DLD1 (cell line): ENCODE data around the gene GINS2.

Experiments used
- in situ Hi-C: cut with HindIII; loops from 2 replicates; pipeline ENCODE4 v1.10.0; 2017; ENCODE audit warnings: low sequenced_read_pairs

The GINS2 gene

DNA sequence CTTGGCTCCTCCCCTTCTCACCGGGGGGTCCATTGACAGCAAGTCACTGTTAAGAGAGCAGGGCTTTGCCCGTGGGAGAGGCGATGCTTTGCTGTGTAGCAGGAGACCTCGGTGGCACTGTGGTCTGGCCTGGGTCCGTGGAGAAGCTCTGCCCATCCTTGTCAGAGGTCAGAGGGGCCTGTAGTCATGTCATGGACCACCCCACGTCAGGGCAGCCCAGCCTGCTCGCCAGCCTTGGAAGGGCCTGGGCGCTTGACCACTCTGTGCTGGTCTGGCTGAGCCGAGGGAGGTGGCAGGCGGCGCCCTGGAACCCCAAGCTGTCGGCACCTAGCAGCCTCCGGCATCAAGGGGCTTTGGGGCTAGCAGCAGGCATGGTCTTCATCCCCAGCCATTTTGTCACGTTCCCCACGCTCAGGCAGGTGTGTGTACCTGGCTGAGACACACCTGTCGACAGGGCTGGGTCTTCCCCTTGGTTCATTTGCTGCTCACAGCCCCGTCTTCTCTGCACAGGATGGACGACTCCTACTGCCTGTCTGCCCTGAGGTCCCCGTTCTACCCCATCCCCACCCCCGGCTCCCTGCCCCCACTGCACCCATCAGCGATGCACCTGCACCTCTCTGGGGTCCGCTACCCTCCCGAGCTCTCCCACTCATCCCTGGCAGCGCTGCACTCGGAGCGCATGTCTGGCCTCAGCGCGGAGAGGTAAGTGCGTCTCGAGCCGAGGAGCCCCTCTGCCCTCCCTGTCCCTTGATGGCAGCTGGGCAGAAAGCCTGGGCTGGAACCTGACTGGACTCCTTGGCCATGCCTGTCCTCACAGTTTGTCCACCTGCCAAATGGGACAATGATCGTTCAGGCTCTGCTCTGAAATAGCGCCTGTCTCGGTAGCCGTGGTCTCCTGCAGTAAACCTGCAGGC, 33.3 kb downstream of the GINS2 start:
- in situ Hi-C loops: no loop called here

DNA sequence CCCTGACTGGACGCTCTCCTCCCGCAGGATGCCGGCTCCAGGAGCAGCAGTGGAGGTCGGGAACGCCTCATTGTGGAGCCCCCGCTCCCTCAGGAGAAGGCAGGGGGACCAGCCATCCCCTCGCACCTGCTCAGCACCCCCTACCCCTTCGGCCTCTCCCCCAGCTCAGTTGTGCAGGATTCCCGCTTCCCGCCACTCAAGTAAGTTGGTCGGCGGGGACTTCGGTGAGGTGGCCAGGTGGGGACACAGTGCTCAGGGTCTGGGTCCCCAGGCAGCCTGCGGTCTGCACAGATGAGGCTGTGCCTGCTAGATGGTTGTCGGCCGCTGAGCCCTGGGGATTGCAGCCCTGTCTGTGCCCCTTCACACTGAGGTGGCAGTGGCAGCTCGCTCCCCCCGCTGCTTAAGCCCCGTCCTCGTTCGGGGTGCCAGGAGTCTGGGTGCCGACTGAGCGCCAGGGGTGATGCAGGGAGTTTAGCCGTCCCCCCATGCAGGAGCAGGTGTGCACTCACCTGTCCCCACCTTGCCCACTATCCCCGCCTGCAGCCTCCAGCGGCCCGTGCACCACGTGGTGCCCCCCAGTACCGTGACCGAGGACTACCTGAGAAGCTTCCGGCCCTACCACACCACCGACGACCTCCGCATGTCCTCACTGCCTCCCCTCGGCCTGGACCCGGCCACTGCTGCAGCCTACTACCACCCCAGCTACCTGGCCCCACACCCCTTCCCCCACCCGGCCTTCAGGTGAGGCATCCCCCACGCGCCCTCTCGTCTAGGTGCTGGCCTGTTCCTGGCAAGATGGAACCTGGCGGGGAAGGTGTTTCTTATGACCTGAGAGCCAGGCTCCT, 34.3 kb downstream of the GINS2 start:
- in situ Hi-C loops: no loop called here

DNA sequence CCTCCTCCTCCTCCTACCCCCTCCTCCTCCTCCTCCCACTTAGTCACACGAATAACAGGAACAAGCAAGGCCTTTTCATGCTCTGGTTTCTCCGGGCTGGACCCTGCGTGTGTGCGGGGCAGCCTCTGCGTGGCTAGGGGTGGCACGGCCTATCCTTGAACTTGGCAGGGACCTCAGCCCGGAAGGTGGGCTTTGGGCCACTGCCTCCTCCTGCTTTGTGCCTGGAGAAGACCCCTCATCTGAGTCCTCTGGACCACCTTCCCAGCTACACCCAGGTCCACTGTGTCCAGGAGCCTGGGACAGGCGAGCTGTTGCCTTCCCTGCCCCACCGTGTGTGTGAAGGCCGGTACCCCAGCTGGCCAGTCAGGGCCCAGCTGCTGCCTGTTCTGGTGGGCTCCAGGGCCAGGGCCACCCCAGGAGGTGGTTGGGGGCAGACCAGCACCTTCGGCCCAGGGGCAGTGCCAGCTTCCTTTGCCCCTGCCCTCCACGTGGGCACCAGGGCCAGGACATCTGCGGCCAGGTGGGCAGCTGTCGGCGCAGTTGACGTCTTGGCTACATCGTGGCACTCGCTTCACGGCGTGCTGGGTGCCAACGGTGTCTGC, 35.4 kb downstream of the GINS2 start:
- in situ Hi-C loops: no loop called here

DNA sequence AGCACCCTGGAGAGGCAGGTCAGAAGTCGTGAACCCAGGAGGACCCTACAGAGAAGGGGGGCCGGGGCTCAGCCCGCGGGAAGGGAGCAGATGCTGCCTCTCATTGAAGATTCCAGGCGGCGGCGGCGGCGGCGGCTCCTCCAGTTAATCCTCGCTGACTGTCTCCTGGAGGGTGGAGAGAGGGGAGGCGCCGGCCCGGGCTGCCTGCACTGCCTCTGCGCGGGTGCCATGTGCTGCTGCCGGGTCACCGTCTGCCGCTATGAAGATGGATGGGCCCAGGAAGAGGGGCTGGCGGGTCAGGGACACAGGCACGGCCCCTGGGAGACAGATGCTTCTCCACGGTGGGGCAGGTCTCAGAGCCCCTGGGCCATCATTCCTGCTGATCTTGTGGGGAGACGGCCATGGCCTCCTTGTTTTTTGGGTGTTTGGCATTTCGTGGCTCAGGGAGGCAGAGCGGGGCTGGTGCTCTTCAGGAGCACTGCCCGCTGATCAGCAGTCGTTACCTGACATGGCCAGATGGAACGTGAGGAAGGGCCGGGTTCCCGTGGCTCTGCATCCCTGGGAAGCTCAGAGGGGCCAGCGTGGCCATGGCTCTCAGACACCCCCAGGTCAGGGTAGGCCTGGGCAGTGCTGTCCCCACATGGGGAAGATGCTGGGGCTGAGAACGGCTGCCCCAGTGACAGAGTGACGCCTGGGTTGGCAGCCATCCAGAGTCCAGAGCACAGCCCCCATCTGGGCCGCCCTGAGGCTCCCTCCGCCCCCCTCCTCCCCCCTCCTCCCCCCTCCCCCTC, 36.1 kb downstream of the GINS2 start:
- in situ Hi-C loops: no loop called here

GRCh38 chr16:85651629-85652430, 36.9 kb downstream of the GINS2 start:
- in situ Hi-C loops: no loop called here

DNA sequence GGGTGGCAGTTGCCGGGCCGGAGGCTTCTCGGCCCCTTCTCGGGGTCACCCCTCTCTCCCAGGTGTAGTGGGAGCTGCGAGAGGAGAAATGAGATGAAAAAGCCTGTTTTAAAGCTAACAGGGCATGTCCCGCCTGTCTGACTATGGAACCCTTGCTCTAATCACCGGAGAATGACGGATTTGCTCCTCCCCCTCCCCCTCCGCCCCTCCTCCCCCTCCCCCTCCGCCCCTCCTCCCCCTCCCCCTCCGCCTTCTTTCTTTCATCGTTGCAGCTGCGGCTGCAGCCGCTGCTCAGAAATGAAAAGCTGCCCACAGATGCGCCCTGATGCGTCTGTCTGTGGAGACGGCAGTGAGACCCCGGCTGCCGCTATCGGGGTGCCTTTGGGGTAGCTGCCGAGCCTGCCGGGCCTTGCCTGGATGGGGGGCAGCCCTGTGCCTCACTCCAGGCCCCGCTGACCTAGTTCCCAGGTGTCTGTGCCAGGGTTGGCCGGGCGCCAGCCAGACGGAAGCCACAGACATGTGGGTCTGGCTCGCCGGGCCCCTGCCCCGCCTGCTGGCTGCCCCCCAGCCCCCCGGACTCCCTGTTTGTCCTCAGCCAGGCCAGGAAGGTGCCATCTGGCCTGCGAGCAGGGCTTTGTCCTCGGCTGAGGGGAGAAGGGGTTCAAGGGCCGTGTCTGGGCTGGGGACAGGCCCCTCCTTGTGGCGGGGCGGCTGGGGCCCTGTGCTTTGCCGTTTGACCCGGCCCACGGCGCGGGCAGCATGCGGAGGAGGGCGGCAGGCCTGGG, 37.7 kb downstream of the GINS2 start:
- in situ Hi-C loops: no loop called here

DNA sequence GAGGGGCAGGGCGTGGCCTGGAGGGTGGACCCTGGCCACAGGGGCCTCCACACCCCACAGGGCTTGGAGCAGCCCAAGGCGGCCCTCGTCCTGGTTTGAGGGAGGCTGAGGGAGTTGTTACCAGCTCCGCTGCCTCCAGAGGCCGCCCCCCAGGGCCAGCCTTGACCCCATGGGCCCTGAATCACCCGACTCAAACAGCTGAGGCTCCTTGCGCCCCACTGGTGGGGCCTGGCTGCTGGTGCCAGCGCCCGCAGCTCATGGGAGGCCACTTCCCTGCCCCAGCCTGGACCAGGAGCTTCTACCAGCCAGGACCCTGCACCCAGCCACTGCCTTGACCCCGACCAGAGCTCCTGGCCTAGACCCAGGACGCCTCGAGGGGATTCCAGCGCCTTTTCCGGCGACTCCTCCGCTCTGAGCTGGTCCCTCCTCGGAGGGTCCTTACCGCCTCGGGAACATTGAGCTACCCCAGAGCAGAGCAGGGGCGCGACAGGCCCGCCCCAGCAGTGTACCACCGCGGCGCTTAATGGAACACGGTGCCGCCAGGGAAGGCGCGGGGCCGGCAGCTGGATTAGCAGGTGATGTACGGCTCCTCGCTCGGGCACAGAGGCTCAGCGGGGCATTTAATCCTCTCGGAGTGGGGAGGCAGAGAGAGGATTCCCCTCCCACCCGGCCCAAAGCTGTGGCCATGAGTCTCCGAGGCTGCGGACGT, 38.5 kb downstream of the GINS2 start:
- in situ Hi-C loops: no loop called here

DNA sequence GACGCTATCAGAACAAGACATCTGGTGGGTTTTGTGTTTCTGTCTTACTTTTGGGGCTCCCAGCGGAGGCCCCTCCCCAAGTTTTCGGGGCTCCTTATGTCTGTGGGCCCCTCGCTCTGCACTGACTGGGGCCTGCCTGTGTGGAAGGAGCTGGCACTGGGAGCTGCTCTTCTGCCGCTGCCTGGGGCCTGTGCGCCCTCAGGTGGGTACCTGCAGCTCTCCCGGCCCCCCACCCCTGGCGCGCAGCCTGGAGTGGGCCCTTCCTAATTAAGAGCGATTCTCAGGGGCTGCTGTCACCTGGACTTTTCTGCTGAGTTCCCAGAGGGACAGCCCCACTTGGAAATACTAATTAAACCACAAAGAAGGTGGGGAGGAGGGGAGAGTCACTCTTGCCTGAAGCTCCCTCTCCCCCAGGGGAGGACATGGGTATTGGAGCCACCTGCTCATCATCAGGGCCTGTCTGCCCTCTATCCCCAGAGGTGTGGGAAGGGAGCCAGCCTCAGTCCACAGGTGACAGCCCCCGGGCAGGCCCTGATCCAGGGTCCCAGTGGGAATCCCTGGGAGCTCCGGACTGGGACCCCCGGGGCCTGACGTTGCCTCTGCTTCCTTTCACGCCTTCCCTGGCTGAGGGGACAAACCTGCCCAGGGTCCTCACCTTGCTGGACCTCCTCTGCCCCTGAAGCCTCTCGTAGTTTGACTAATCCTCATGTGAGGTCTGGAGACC, 39.2 kb downstream of the GINS2 start:
- in situ Hi-C loops: no loop called here

GRCh38 chr16:85648805-85649204, 39.9 kb downstream of the GINS2 start:
- in situ Hi-C loops: no loop called here

DNA sequence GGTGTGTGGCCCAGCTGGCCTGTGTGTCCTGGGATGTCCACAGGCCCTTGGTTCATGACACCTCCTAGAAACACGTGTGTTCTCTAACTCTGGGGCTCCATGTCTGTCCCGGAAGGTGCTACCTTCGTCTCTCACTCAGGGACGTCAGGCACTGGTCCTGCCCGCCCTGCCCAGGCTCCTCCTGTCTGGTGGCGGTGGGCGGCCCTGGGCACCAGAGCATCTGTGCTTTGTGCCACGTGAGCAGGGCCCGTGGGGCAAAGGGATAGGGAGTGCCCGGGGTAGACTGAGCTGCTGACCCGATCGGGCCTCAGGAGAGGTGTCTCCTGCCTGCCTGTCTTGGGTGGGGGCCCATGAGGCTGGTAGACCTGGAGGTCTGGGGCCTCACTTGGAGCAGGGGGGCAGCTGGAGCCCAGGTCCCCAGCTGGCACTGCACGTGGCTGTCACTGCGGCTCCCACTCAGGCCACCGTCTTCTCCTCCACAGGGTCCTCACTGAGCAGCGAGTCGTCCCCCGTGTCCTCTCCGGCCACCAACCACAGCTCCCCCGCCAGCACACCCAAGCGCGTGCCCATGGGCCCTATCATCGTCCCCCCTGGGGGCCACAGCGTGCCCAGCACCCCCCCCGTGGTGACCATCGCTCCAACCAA, 40.6 kb downstream of the GINS2 start:
- in situ Hi-C loops: no loop called here

DNA sequence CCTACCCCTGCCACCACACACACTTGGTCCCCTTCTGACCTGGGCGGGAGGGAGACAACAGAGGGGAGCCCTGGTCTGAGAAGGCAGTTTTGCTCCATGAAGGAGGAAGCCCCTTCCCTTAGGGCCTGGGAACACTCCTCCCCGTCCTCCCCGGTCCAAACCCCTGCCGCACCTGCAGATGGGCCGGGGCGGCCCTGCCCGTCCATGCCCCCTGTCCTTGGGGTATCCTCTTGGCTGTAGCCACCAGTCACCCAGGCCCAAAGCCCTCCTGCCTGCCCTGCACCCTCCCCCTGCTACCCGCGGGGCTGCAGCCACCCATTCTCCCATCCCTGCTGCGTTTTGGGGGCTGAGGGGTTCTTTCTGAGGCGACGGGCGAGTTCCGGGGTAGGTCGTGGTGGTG, 41.8 kb downstream of the GINS2 start:
- in situ Hi-C loops: no loop called here

DNA sequence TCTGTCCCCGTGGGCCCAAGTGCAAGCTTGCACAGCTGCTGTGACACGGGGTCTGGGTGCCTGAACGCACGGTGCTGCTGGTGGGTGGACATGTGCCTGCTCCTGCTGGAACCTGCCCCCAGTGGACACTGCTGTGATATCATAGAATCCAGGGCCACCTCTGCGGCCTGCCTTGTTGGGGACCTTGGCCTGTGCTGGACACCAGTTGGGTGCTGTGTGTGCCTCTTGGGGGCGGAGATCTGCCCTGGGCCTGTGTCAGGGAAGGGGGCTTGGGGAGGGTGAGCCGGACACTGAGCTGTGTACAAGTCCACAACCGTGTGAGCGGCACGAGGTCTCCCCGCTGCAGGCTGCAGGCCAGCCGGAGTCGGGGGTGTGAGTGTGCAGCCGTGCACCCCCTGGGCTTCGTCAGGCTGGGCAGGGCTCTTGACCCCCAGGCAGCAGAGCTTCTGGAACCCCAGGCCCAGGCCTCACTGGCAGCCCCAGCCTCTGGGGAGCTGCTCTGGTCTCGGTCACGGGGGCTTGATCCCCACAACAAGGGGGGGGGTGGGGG, 42.3 kb downstream of the GINS2 start:
- in situ Hi-C loops: no loop called here

DNA sequence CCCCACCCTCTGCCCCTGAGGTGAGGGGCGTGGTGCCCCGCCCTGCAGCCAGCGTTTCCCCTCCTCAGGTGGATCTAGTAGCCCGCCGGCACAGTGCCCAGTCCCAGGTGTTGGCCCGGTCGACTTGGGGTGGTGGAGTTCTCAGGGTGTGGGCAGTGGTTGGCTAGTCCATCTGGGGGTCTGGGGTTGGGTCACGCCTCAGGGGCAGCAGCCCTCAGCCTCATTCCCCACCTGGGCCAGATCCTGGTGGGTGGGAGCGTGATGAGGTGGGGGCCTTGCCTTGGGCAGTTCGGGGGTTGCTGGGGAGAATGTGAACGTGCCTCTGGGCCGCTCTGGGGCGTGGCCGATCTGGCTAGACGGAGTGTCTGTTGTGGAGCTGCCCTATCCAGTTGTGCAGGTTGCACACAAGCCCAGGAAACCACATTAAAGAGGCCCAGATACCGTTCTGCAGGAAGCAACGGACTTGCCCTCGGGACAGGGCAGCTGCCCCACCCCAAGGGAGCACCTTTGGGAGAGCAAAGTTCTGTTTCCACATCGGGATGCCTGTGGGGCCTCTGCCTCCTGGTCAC, 43.6 kb downstream of the GINS2 start:
- in situ Hi-C loops: no loop called here

DNA sequence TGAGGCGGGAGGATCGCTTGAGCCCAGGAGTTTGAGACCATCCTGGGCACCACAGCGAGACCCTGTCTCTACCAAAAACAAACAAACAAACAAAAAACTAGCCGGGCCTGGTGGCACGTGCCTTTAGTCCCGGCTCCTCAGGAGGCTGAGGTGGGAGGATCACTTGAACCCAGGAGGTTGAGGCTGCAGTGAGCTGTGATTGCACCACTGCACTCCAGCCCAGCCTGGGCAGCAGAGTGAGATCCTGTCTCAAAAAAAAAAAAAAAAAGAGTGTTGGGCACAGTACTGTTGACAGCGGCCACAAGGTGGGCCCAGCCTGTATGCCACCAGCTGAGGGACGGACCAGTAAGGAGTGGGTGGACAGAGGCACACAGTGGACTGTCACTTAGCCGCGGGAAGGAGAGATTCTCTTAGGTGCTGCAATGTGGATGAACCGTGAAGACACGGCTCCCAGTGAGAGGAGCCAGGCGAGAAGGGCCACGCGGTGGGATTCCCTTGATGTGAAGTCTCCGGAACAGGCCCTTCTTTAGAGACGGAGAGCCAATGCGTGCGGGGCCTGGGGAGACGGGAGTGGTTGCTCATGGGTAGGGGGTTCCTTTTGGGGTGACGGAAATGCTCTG, 44.6 kb downstream of the GINS2 start:
- in situ Hi-C loops: no loop called here

DNA sequence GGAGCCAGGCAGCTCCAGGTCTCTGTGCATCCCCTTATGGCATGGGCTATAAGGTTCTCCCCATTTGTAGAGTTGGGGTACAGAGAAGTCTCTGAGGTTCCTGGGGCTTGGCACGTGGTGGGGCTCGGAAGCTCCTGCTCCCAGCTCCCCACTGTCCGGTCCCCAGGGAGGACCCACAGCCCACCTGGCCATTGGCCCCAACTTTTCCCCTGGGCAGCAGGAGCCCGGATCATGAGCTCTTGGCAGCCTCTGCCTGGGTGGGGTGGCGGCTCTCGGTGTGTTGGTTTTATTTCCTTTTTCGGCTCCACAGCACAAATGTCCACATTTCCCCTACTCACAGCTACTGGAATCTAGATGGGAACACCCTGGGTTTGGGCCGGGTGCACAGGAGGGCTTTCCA, 45.1 kb downstream of the GINS2 start:
- in situ Hi-C loops: no loop called here

GRCh38 chr16:85642762-85643358, 45.9 kb downstream of the GINS2 start:
- in situ Hi-C loops: no loop called here
